GM19043 (cell line): Measurements from ENCODE around the gene VPS13D.
"Not testable (repeated sequence)": the region's sequence is repeated elsewhere in the genome, so short reads cannot be mapped to it uniquely, and the experiment has no call there.

Source experiments
- ATAC-seq: cut with Tn5 transposase; IDR thresholded peaks from one replicate; pipeline ENCODE4 v1.9.1; 2021; ENCODE audit warnings: low read depth; ENCODE audit not compliant: unreplicated experiment

VPS13D gene

DNA sequence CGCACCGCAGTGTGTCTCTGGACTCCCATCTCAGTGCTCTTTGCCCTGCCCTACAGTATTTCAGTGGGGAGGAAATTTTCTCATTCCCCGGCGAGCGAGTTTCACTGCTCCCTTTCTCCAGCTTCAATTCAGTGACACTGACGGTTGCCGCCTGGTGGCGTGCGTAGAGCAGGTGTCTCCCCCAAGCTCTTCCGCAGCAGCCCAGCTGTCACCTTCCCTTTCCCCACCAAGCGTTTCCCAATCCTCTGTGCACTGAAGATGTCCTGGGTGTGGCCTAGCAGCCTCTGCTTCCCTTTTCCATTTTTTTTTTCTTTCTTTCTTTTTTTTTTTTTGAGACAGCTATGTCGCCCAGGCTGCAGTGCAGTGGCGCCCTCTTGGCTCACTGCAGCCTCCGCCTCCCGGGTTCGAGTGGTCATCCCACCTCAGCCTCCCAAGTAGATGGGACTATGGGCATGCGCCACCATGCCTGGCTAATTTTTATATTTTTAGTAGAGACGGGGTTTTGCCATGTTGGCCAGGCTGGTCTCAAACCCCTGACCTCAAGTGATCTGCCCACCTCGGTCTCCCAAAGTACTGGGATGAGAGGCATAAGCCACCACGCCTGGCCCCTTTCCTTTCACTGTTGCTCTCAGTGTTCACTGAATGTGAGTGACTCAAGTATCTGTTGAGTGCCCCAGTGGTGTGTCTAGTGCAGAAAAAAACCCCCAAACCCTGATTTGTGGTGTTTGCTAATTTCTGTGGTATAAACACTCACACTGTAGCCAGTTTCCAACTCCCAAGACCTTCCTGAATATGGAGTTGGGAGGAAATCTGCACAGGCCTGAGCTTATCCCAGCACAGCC, 33.0 kb upstream of the VPS13D start:
- ATAC-seq, result no peak

DNA sequence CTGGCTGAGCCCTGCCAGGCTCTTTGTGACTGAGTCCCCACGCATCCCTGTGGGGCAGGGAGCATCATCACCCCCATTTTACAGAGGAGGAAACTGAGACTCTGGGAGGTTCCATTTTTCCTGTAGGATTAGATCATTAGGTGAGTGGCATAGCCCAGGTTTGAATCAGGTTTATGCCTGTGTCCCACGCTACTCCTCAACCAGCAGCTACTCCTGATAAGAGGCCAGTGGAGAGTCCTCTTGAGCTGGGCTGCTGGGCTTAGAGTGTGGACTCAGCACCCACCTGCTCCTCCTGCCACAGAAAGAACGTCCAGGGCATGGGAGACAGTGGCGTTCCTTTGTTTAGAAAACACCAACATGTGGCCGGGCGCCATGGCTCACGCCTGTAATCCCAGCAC, 32.3 kb upstream of the VPS13D start:
- ATAC-seq, result no peak

- no peak for ATAC-seq
Measured at GRCh38 chr1:12200208-12200607, 29.6 kb upstream of the VPS13D start.

- ATAC-seq, result no peak
Measured at GRCh38 chr1:12201352-12202189, 28.3 kb upstream of the VPS13D start.

GRCh38 chr1:12202190-12202497, 27.7 kb upstream of the VPS13D start:
- no peak for ATAC-seq

DNA sequence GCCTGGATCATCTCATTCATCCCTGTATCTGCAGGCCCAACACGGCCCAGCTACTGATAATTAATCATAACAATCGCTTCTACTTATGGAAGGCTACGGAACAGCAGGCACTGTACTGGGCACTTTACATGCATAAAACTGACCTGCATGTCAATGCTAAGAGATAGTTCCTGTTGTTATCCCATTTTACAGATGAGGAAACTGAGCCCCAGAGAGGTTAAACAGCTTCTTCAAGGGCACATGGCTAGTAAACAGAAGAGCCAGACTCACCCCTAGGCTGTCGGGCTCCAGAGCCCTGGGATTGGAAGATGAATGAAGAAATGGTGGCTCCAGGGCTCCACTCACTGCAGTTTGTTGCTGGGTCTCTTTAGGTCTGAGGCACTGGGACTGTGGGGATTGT, 27.3 kb upstream of the VPS13D start:
- no peak for ATAC-seq

GRCh38 chr1:12203216-12204007, 26.4 kb upstream of the VPS13D start:
- no peak for ATAC-seq

DNA sequence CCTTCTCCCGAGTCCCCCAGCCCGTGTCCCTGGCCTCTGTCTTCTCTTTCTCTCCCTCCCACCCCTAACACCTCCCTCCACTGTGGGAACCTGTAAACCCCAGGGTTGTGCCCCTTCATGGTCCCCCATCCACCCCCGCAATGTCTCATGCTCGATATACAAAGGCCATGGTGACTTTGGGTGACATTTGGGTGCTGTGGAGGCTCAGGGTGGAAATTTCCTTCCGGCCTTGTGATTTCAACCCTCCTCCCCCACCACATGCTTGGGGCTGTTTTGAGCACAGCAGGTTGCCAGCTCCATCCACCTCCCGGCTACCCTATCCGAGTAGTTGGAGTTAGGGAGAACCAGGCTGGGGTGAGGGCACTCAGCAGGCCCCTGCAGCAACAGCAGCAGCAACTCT, 25.7 kb upstream of the VPS13D start:
- no peak for ATAC-seq

DNA sequence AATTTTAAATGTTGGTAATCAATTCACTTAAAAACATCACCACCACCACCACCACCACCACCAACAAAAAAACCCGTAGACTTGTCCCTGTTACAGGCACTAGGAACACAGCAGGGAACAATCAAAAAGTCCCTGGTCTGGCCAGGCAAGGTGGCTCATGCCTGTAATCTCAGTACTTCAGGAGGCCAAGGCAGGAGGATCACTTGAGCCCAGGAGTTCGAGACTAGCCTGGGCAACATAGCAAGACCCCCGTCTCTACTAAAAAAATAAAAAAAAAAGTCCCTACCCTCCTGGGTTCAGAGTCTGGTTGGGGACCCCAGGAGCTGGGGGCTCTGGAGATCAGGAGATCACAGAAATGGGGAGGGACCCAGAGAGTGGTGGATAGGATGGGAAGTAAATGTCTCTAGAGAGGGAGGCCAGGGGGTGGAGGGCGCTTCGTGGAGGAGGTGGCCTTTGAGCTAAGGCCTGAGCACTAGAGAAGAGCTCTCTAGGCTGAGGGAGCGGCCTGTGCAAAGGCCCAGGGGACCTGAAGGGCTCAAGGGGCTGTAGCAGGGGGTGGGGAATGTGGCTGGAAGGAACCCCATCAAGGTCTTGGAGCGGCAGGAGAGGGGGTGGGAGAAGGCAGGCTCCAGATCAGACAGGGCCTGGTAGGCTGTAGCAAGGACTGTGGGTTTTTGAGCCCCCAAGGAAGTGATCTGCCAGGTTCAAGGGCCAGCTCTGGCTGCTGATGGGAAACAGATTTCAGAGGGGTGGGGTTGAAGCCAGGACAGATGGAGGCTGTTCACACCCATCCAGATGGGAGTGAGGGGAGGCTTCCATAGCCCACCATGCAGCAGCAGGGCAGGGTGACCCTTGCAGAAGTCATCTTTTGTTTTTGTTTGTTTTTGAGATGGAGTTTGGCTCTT, 24.8 kb upstream of the VPS13D start:
- ATAC-seq, result no peak

DNA sequence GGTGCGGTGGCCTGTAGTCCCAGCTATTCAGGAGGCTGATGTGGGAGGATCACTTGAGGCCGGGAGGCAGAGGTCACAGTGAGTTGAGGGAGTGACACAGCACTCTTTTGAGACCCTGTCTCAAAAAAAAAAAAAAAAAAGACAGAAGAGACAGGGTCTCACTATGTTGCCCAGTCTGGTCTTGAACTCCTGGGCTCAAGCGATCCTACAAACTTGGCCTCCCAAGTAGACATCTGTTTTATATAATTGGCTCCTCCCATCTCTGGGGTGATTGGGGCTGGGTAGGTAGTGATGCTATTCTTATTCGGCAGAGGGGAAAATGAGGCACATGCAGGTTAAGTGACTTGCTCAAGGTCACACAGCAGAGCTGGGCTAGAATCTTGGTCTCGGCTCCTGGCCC, 23.6 kb upstream of the VPS13D start:
- ATAC-seq, result no peak

DNA sequence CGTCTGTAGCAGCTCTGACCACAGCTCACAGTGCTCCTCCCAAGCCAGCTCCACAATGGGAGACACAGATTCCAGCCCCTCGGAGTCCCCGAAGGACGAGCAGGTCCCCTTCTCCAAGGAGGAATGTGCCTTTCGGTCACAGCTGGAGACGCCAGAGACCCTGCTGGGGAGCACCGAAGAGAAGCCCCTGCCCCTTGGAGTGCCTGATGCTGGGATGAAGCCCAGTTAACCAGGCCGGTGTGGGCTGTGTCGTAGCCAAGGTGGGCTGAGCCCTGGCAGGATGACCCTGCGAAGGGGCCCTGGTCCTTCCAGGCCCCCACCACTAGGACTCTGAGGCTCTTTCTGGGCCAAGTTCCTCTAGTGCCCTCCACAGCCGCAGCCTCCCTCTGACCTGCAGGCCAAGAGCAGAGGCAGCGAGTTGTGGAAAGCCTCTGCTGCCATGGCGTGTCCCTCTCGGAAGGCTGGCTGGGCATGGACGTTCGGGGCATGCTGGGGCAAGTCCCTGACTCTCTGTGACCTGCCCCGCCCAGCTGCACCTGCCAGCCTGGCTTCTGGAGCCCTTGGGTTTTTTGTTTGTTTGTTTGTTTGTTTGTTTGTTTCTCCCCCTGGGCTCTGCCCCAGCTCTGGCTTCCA, 22.9 kb upstream of the VPS13D start:
- no peak for ATAC-seq

- ATAC-seq, result no peak
Measured at GRCh38 chr1:12208271-12208670, 21.6 kb upstream of the VPS13D start.

GRCh38 chr1:12208764-12209494, 20.9 kb upstream of the VPS13D start:
- no peak for ATAC-seq

- ATAC-seq, result no peak
Measured at GRCh38 chr1:12209495-12209832, 20.4 kb upstream of the VPS13D start.

DNA sequence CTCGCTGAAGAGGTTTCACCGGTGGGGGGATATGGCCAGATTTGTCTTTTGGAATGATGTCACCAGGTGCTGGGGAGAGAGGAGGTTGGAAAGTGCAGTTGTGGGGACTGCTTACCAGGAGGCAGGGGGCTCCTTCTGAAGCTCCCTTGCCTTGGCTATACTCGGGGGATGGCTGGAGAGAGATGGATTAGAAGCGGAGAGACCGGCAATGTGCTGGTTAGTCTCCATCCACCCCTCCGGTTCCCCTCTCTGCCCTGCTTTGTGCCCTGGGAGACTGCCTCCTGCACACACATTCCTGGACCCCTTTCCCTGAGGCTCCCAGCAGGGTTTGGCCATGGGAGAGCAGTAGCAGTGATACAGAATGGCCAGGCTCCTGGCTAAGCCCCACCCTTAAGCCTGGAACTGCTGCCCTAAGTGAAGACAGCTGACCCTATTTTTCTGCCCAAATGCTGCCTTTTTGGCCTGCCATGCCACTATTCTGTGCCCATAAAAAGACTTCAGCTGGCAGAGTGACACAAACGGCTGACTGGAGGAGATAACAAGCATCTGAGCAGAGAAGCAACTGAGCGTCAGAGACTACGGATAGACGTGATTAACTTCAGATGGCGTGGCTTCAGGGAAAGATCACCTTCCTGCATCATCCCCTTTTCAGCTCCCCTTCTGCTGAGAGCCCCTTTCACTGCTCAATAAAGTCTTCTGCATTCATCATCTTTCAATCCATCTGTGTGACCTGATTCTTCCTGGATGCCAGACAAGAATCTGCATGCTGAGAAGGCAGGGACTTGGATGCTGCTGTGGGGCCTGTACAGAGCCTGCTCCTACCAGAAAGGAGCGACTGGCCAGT, 14.5 kb upstream of the VPS13D start:
- ATAC-seq, result no peak

DNA sequence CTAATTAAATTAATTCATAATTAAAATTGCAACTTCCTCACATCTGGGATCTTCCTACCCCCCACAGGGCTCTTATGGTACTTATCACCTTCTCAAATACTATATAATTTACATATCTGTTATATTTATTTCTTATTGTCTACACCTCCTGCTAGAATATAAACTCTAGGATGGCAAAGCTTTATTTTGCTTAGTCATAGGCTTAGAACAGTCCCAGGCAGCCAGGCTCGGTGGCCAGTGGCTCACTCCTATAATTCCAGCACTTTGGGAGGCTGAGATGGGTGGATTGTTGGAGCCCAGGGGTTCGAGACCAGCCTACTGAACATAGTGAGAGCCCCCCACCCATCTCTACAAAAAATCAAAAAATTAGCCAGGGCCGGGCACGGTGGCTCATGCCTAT, 10.0 kb upstream of the VPS13D start:
- no peak for ATAC-seq

DNA sequence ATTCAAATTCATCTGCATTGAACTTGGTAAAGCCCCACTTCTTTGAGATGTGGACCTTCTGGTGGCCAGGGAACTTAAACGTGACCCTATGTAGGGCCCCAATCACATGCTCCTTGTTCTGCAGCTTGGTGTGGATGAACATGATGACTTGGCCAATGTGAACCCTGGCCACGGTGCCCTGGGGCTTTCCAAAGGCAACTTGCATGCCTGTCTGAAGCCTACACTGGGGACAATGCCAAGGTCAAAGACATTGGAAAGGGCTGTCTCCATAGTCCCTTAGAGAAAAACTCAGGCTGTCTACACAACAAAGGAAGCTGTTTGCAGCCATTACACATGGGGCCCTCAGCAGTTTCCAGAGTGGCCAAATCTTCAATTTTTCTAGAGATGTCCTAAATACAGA, 8.9 kb upstream of the VPS13D start:
- no peak for ATAC-seq

- not testable (repeated sequence) for ATAC-seq
Measured at GRCh38 chr1:12222700-12223099, 7.1 kb upstream of the VPS13D start.
